Endothelial cell of umbilical vein (primary cell): ENCODE measurements around the gene DPF3. TPM values are rescaled to one million over a fixed set of nuclear protein-coding genes. Genes with fewer than 3 reads are reported as not detected.

ENCODE experiments used
- BruUV-seq: library from RNA; stranded (reverse); fragments of 400-500 nt; replicated peaks from 2 replicates; lab custom pipeline; 2021; lab: Mats Ljungman, UMichigan
- CTCF ChIA-PET: fragments of 300-600, 350-600 bp; sonication (Branson Sonifier 250); formaldehyde crosslinking; loops from one replicate; lab custom pipeline; 2021; ENCODE audit warnings: antibody characterized with exemption, inconsistent platforms; lab: Charles Lee
- POLR2A ChIA-PET: fragments of 300-600, 350-600 bp; sonication (Branson Sonifier 250); formaldehyde crosslinking; loops from one replicate; lab custom pipeline; 2021; ENCODE audit warnings: antibody characterized with exemption, inconsistent platforms; lab: Charles Lee
- DNase-seq: peaks from one replicate; pipeline ENCODE4 v3.0.0-alpha.2; 2011; ENCODE audit warnings: low read depth, low spot score
- FAIRE-seq: peaks from 2 replicates; lab custom pipeline; 2011; peaks lifted over from hg19 to GRCh38; lab: Jason Lieb, UNC
- H2AFZ ChIP-seq: 2 replicates; pipeline ENCODE4 v1.6.0; 2012; ENCODE audit warnings: low read depth, low read length, control low read depth, inconsistent platforms
- H3K27ac ChIP-seq: 2 replicates; pipeline ENCODE4 v1.5.1; 2011; ENCODE audit warnings: low read depth, mild to moderate bottlenecking, control low read depth, low read length, moderate library complexity; ENCODE audit not compliant: insufficient read depth
- H3K27me3 ChIP-seq, 2 experiments: 2 replicates each; pipeline versions ENCODE4 v1.6.0 to v1.6.1; 2011; ENCODE audit warnings: low read length in 2 of 2, mixed read lengths in 1 of 2; ENCODE audit not compliant: control insufficient read depth in 2 of 2, insufficient read depth in 2 of 2
- H3K36me3 ChIP-seq, 2 experiments: 2 replicates in 1 of 2; 3 replicates in 1 of 2; pipeline ENCODE4 v1.5.1; 2011; ENCODE audit warnings: low read length in 2 of 2, mild to moderate bottlenecking in 1 of 2, moderate library complexity in 1 of 2; ENCODE audit not compliant: control insufficient read depth in 2 of 2, insufficient read depth in 2 of 2; ENCODE audit errors: extremely low read depth in 1 of 2
- H3K4me1 ChIP-seq: 3 replicates; pipeline ENCODE4 v1.5.1; 2011; ENCODE audit warnings: mild to moderate bottlenecking, low read length; ENCODE audit not compliant: control insufficient read depth, insufficient read depth; ENCODE audit errors: extremely low read depth
- H3K4me2 ChIP-seq: 2 replicates; pipeline ENCODE4 v1.6.1; 2011; ENCODE audit warnings: low read length, control low read depth, mixed read lengths; ENCODE audit not compliant: insufficient read depth
- H3K4me3 ChIP-seq, 3 experiments: fragments of 200-600 bp in 1 of 3; sonication (generic), shearing (Covaris generic) in 1 of 3; replicated peaks in 1 of 3; 2 replicates each; pipeline ENCODE4 v1.5.1; 2011 to 2016; ENCODE audit warnings: control low read depth in 3 of 3, low read length in 3 of 3, mild to moderate bottlenecking in 2 of 3, inconsistent platforms in 1 of 3, low read depth in 1 of 3, moderate library complexity in 1 of 3; ENCODE audit not compliant: insufficient read depth in 1 of 3
- H3K79me2 ChIP-seq: 2 replicates; pipeline ENCODE4 v1.6.0; 2012; ENCODE audit warnings: low read length, inconsistent platforms; ENCODE audit not compliant: control insufficient read depth, insufficient read depth
- H3K9ac ChIP-seq: replicated peaks from 2 replicates; pipeline ENCODE3; 2011; ENCODE audit warnings: low read length, control low read depth; ENCODE audit not compliant: insufficient read depth; ENCODE audit errors: extremely low read depth
- H3K9me1 ChIP-seq: replicated peaks from 3 replicates; pipeline ENCODE4 v1.6.0; 2011; ENCODE audit warnings: mild to moderate bottlenecking, low read length; ENCODE audit not compliant: control insufficient read depth, insufficient read depth; ENCODE audit errors: extremely low read depth
- H3K9me3 ChIP-seq: replicated peaks from 2 replicates; pipeline ENCODE4 v1.5.1; 2012; ENCODE audit warnings: low read length, inconsistent platforms; ENCODE audit not compliant: control insufficient read depth, insufficient read depth
- H4K20me1 ChIP-seq: replicated peaks from 2 replicates; pipeline ENCODE3; 2011; ENCODE audit warnings: mild to moderate bottlenecking, low read length; ENCODE audit not compliant: control insufficient read depth, insufficient read depth; ENCODE audit errors: extremely low read depth
- EZH2 ChIP-seq: IDR thresholded peaks from 2 replicates; pipeline ENCODE4 v1.6.1; 2012; ENCODE audit warnings: borderline replicate concordance, low read depth, mild to moderate bottlenecking, moderate library complexity, low read length, inconsistent platforms; ENCODE audit not compliant: severe bottlenecking
- FOS ChIP-seq: IDR thresholded peaks from 2 replicates; pipeline ENCODE4 v1.6.1; 2011; ENCODE audit warnings: mild to moderate bottlenecking, low read length, moderate library complexity, borderline replicate concordance; ENCODE audit not compliant: insufficient read depth
- GATA2 ChIP-seq: IDR thresholded peaks from 2 replicates; pipeline ENCODE4 v1.7.0; 2011; ENCODE audit warnings: low read depth, mild to moderate bottlenecking, moderate library complexity, mixed read lengths, low read length; ENCODE audit not compliant: insufficient read length, insufficient read depth
- JUN ChIP-seq: IDR thresholded peaks from 2 replicates; pipeline ENCODE4 v1.6.1; 2011; ENCODE audit warnings: borderline replicate concordance, low read depth; ENCODE audit not compliant: insufficient read length, insufficient read depth
- MAX ChIP-seq: IDR thresholded peaks from 2 replicates; pipeline ENCODE4 v1.6.1; 2011; ENCODE audit not compliant: insufficient read depth, insufficient read length
- MYC ChIP-seq: IDR thresholded peaks from one replicate; pipeline ENCODE4 v1.6.1; 2011; ENCODE audit warnings: mild to moderate bottlenecking, low read depth, low read length
- POLR2AphosphoS5 ChIP-seq: IDR thresholded peaks from 2 replicates; pipeline ENCODE4 v1.6.1; 2012; ENCODE audit warnings: low read depth, mild to moderate bottlenecking, control low read depth, low read length, moderate library complexity; ENCODE audit not compliant: insufficient read depth
- dilution Hi-C: fragments of 300-500 bp; cut with MboI; formaldehyde crosslinking; loops from one replicate; pipeline ENCODE4 v1.15.0; 2019; ENCODE audit warnings: low sequenced_read_pairs; ENCODE audit not compliant: extremely low pct_ligation_motif_present
- intact Hi-C: fragments of 100-400 bp; cut with micrococcal nuclease; formaldehyde crosslinking; loops from one replicate; pipeline ENCODE4 v1.10.0; 2022
- polyA plus RNA-seq, 4 experiments: library from polyadenylated mRNA; depleted of rRNA in 3 of 4; stranded (reverse) in 3 of 4; unstranded in 1 of 4; fragments of >200 nt; gene quantifications; 2 replicates each; pipeline versions ENCODE4 v1.2.1 to v1.2.3, GENCODE V29; 2011 to 2012; ENCODE audit warnings: missing spikeins in 1 of 4
- total RNA-seq: library from RNA; stranded (reverse); gene quantifications from 2 replicates; pipeline ENCODE4 v1.2.3, GENCODE V29; 2021
- TF ChIP-seq, protein P1 (sequence below), 2 donors: IDR thresholded peaks; 1 replicate in 1 of 2; 2 replicates in 1 of 2; pipeline ENCODE4 v1.5.1; 2011; ENCODE audit warnings: low read length in 2 of 2, mild to moderate bottlenecking in 2 of 2, moderate library complexity in 2 of 2, control low read depth in 1 of 2, inconsistent platforms in 1 of 2, low read depth in 1 of 2; ENCODE audit not compliant: insufficient read depth in 1 of 2; ENCODE audit errors: extremely low read depth in 1 of 2

Gene DPF3
- total and polyA plus RNA-seq, 2 donors (not counting 3 experiments of a cell fraction or from before 2014, with no cell fraction given): 2.4 to 3.5 TPM

DNA sequence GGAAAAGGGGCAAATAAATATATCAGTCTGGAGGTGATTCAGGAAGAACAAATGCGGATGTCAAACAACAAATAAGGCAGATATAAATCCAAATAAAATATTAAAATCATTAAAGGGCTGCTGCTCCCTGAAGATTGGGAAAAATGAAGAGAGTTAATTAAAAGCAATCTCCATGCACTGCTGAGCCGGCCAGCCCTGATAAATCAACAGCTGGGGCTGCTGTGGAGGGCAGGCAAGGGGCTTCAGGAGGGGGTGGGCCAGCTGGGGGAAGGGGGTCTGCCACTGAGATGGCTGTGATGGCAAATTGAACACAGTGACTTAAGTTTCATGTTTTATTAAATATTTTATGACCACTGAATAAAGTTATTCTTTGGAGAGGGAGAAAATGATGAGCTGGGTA, 12.4 kb downstream of the DPF3 start:
- H3K4me3 ChIP-seq: no peak overlapping the region
- H3K9me3 ChIP-seq: no peaks in the 10 kb centered on the region
- dilution Hi-C loops (no loop called here), intact Hi-C loops (no loop called here)
- H3K4me2 ChIP-seq: no peak overlapping the region
- no peaks in the 10 kb centered on the region for H3K27me3 ChIP-seq
- peaks cover 24% of the 10 kb centered on the region for H3K79me2 ChIP-seq
- no peak overlapping the region for H2AFZ ChIP-seq
- ChIA-PET CTCF (interaction anchor here (0.6 kb wide), 1 partner anchor 368 kb away, joined by 3 read pairs; no protein-coding TSS in a partner anchor), POLR2A (no interaction called here)
- no TSS peak for BruUV-seq
- no peaks in the 10 kb centered on the region for H4K20me1 ChIP-seq
- H3K27ac ChIP-seq: no peak overlapping the region
- TF ChIP-seq MYC (no peak), GATA2 (no peak), JUN (no peak), POLR2AphosphoS5 (no peak), MAX (no peak), FOS (no peak), EZH2 (no peak)
- TF ChIP-seq, protein P1, sequence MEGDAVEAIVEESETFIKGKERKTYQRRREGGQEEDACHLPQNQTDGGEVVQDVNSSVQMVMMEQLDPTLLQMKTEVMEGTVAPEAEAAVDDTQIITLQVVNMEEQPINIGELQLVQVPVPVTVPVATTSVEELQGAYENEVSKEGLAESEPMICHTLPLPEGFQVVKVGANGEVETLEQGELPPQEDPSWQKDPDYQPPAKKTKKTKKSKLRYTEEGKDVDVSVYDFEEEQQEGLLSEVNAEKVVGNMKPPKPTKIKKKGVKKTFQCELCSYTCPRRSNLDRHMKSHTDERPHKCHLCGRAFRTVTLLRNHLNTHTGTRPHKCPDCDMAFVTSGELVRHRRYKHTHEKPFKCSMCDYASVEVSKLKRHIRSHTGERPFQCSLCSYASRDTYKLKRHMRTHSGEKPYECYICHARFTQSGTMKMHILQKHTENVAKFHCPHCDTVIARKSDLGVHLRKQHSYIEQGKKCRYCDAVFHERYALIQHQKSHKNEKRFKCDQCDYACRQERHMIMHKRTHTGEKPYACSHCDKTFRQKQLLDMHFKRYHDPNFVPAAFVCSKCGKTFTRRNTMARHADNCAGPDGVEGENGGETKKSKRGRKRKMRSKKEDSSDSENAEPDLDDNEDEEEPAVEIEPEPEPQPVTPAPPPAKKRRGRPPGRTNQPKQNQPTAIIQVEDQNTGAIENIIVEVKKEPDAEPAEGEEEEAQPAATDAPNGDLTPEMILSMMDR (IDR thresholded peaks at IDR 0.05; ENCODE audit: extremely low read depth in 1 of 2, insufficient read depth in 1 of 2, low read depth in 1 of 2, low read length in 2 of 2): no peak
- FAIRE-seq (no peak), DNase-seq (no peak)
- no peaks in the 10 kb centered on the region for H3K9me1 ChIP-seq
- no peak overlapping the region for H3K9ac ChIP-seq
- H3K36me3 ChIP-seq: no peaks in the 10 kb centered on the region
- peaks cover 18% of the 10 kb centered on the region for H3K4me1 ChIP-seq
